ENCODE data around the gene OR2A12.

- TF ChIP-seq MAX (IDR thresholded peaks at IDR 0.05; ENCODE audit: insufficient read depth, insufficient read length) (no peak), EZH2 (IDR thresholded peaks at IDR 0.05; ENCODE audit: borderline replicate concordance, low read depth, low read length, severe bottlenecking) (no peak), POLR2A (IDR thresholded peaks at IDR 0.05; ENCODE audit: low read depth, low read length) (no peak), CTCF (IDR thresholded peaks at IDR 0.05; ENCODE audit: extremely low read depth in 1 of 2, insufficient read depth in 1 of 2, low read depth in 1 of 2, low read length in 2 of 2) (no peak), POLR2AphosphoS5 (IDR thresholded peaks at IDR 0.05; ENCODE audit: insufficient read depth, low read depth, low read length) (no peak), FOS (IDR thresholded peaks at IDR 0.05; ENCODE audit: borderline replicate concordance, insufficient read depth, low read length) (no peak), JUN (IDR thresholded peaks at IDR 0.05; ENCODE audit: borderline replicate concordance, insufficient read depth, insufficient read length, low read depth) (no peak)
Measured at GRCh38 chr7:144087230-144087629, 1.2 kb downstream of the OR2A12 start.

All from endothelial cell of umbilical vein (primary cell).